Erythroblast (primary cell): ENCODE results near the gene MGAT3.

Experiments
- GATA1 ChIP-seq: IDR thresholded peaks from 2 replicates; pipeline ENCODE4 v1.6.1; 2011; ENCODE audit warnings: low read depth, mild to moderate bottlenecking, control low read depth, low read length, moderate library complexity
- POLR2A ChIP-seq: IDR thresholded peaks from 2 replicates; pipeline ENCODE4 v1.6.1; 2011; ENCODE audit warnings: mild to moderate bottlenecking, low read length

- TF ChIP-seq POLR2A = no peak
- TF ChIP-seq GATA1 = no peak
These were observed 18.8 kb upstream of the MGAT3 start for GRCh38 chr22:39437791-39438704.
